Mesodermal cell (in vitro differentiated cells): ENCODE data around the gene ZNF267.
A peak's percentile ranks its signal among the peaks of the same experiment; 100 is the strongest.

Source experiments
- H3K27ac ChIP-seq: 2 replicates; pipeline ENCODE4 v1.7.0; 2013; ENCODE audit warnings: mild to moderate bottlenecking, low read depth, low read length, moderate library complexity; ENCODE audit not compliant: severe bottlenecking
- H3K36me3 ChIP-seq: 2 replicates; pipeline ENCODE4 v1.7.1; 2013; ENCODE audit warnings: mild to moderate bottlenecking, low read length, moderate library complexity; ENCODE audit not compliant: control insufficient read depth, insufficient read depth
- H3K4me1 ChIP-seq: one replicate; pipeline ENCODE4 v1.7.1; 2013; ENCODE audit warnings: mild to moderate bottlenecking, low read length; ENCODE audit not compliant: insufficient read depth, control insufficient read depth, poor library complexity, severe bottlenecking
- H3K4me3 ChIP-seq: 2 replicates; pipeline ENCODE4 v1.7.0; 2013; ENCODE audit warnings: low read length, control low read depth, mild to moderate bottlenecking; ENCODE audit not compliant: insufficient read depth, poor library complexity, severe bottlenecking; ENCODE audit errors: extremely low read depth
- H3K9me3 ChIP-seq: 2 replicates; pipeline ENCODE4 v1.7.1; 2013; ENCODE audit warnings: mild to moderate bottlenecking, low read length, moderate library complexity; ENCODE audit not compliant: control insufficient read depth
- WGBS, 2 experiments: methylation state at CpG; one replicate each; pipeline ENCODE4 v1.1.5; 2013; ENCODE audit warnings: missing lambda C conversion rate in 2 of 2; ENCODE audit not compliant: insufficient coverage in 2 of 2; 5-methylcytosine and 5-hydroxymethylcytosine counted together

ZNF267 gene

GRCh38 chr16:31869511-31870201, 4.0 kb upstream of the ZNF267 start:
- no peak overlapping the region for H3K4me3 ChIP-seq
- 45 to 54% methylated on average over 2 of the region's 4 CpGs for WGBS, 2 experiments
- peaks cover 9% of the 10 kb centered on the region for H3K4me1 ChIP-seq
- no peaks in the 10 kb centered on the region for H3K9me3 ChIP-seq
- no peaks in the 10 kb centered on the region for H3K36me3 ChIP-seq
- peak overlapping the region; percentile 81 for H3K27ac ChIP-seq

GRCh38 chr16:31870809-31871208, 2.8 kb upstream of the ZNF267 start:
- WGBS, 2 experiments, result 76 to 85% methylated on average over 2 of the region's 2 CpGs

GRCh38 chr16:31871510-31871909, 2.1 kb upstream of the ZNF267 start:
- Histone ChIP-seq H3K9me3 (no peaks in the 10 kb centered on the region), H3K4me3 (no peak overlapping the region), H3K27ac (no peak overlapping the region), H3K4me1 (peaks cover 16% of the 10 kb centered on the region), H3K36me3 (peaks cover 14% of the 10 kb centered on the region)
- 76 to 90% methylated on average over 2 to 3 of the region's 3 CpGs for WGBS, 2 experiments

More at GRCh38 chr16:31870809-31871208, 2.8 kb upstream of the ZNF267 start:
- peaks cover 15% of the 10 kb centered on the region for H3K4me1 ChIP-seq
- H3K36me3 ChIP-seq, result peaks cover 8% of the 10 kb centered on the region
- no peak overlapping the region for H3K4me3 ChIP-seq
- no peak overlapping the region for H3K27ac ChIP-seq
- H3K9me3 ChIP-seq, result no peaks in the 10 kb centered on the region

- Histone ChIP-seq H3K4me3 (no peak overlapping the region), H3K9me3 (no peaks in the 10 kb centered on the region), H3K36me3 (peaks cover 14% of the 10 kb centered on the region), H3K4me1 (peaks cover 22% of the 10 kb centered on the region), H3K27ac (no peak overlapping the region)
- WGBS, 2 experiments, result 76 to 95% methylated on average over 4 to 5 of the region's 6 CpGs
Measured at GRCh38 chr16:31872201-31872600, 1.4 kb upstream of the ZNF267 start.

DNA sequence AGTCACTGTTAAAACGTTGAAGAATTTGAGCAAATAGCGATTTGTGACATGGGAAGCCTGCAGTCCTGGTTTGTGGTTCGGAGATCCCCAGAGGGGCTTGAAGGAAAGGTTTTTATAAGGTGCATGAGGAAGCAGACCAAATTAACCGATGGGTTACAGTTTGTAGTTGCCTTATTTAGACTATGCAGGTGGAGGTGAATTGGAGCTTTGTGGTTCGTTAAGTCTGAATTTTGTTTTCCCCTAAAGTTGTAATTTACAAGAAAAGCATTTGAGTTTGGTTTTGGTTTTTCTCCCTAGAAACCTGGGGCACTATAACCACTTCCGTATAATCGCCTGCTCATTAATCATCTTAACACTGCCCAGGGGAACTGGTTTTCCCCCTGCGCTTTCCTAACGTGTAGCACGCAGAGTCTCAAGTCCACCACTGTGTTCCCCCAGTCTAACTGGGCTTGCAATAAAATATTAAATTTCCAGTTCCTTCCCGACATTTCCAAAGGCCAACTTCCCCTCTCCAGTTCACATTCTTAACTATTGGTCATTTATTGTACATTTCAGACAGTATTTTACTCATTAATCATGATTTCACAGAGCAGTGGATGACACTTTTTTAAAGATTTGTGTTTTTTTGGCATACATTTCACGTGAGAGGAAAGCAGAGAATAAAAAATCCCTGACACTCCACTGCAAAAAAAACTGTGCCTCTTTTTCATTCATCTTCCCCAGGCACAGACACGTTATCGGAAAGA, 932 bp downstream of the ZNF267 start:
- Histone ChIP-seq H3K4me1 (peaks cover 27% of the 10 kb centered on the region), H3K27ac (peak overlapping the region; percentile 96), H3K4me3 (peak overlapping the region; percentile 90), H3K36me3 (peaks cover 32% of the 10 kb centered on the region), H3K9me3 (no peaks in the 10 kb centered on the region)
- WGBS, 2 experiments, result 13 to 17% methylated on average over 12 to 13 of the region's 14 CpGs

DNA sequence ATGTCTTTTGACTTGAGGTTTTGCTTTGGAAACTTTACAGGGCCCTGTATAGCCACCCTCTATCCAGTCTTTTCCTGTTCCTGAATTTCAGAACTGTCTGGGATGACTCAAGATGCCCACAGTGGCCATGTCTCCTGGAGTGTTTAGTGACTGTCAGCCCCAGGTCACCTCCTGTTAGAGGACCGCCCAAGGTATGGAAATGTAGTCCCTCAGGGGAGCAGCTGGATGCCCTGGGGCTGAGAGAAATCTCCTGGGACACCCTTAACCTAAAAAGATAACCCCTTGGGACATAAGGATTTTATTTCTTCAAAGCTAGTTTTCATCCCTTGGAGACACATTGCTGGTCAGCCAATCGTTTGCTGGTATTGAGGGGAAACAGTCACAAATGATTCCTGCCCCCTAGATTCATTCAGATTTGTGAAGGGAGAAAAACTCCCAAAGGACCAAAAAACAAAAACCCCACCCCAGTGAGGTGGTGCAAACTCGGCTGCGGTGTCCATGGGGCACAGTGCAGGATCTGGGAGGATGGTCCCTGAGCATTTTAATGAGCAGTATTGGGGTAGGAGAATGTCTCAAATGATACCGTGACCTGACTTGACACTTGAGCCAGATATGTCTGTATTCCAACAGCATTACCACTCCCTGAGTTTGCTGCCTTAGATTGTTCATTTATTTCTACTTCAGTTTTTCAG, 1.7 kb downstream of the ZNF267 start:
- Histone ChIP-seq H3K36me3 (peaks cover 39% of the 10 kb centered on the region), H3K9me3 (no peaks in the 10 kb centered on the region), H3K27ac (peak overlapping the region; percentile 51), H3K4me3 (peak overlapping the region; percentile 90), H3K4me1 (peaks cover 25% of the 10 kb centered on the region)
- 49 to 90% methylated on average over 2 of the region's 5 CpGs for WGBS, 2 experiments

GRCh38 chr16:31875928-31876547, 2.4 kb downstream of the ZNF267 start:
- Histone ChIP-seq H3K4me3 (no peak overlapping the region), H3K27ac (no peak overlapping the region)

GRCh38 chr16:31876951-31877828, 3.6 kb downstream of the ZNF267 start:
- Histone ChIP-seq H3K27ac (peak overlapping the region; percentile 69), H3K4me3 (no peak overlapping the region), H3K36me3 (peaks cover 57% of the 10 kb centered on the region), H3K9me3 (no peaks in the 10 kb centered on the region), H3K4me1 (peaks cover 30% of the 10 kb centered on the region)
- WGBS, 2 experiments, result 84 to 92% methylated on average over 2 to 4 of the region's 5 CpGs

More at GRCh38 chr16:31875928-31876547, 2.4 kb downstream of the ZNF267 start:
- 89 to 100% methylated on average over 1 to 2 of the region's 4 CpGs for WGBS, 2 experiments
- Histone ChIP-seq H3K36me3 (peaks cover 46% of the 10 kb centered on the region), H3K4me1 (peaks cover 30% of the 10 kb centered on the region), H3K9me3 (no peaks in the 10 kb centered on the region)

GRCh38 chr16:31877876-31878642, 4.5 kb downstream of the ZNF267 start:
- Histone ChIP-seq H3K9me3 (no peaks in the 10 kb centered on the region), H3K27ac (no peak overlapping the region), H3K4me3 (no peak overlapping the region), H3K36me3 (peaks cover 65% of the 10 kb centered on the region), H3K4me1 (peaks cover 30% of the 10 kb centered on the region)
- 90 to 97% methylated on average over 8 to 9 of the region's 9 CpGs for WGBS, 2 experiments
